ENCODE results near the gene CHADL. TPM values are rescaled to one million over a fixed set of nuclear protein-coding genes. Genes with fewer than 3 reads are reported as not detected.

CHADL gene
- total RNA-seq, 1 experiment from 2014 or later, result 0.46 TPM

GRCh38 chr22:41230401-41230785, 10.3 kb downstream of the CHADL start:
- no peak for DNase-seq (ENCODE audit: low read depth)

DNA sequence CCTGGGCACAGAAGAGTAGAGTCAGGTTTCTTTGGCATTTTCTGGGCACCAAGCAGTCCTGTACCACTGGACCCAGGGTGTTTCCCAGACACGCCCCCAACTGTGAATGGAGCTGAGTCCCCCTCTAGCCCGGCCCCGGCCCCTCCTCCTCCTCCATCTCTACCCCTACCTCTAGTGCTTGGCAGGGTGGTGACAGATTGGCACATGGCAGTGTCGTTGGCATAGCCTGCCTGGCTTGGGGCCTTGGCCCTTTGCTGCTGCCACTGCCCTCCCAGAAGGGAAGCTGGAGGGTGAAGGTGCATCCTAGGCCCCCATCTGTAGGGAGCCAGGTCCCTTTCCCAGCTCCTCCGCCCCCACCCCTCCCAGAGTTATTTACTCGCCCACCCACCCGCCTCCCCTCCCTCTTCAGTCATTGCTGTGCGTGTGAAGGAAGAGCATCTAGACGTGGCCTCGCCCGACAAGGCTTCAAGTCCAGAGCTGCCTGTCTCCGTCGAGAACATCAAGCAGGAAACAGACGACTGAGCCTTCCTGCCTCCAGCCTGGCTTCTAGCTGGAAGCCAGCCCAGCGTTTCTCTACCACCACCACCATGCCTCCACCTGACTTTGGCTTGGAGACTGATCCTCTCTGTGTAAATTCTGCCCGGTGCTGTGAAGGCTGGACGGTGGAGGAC, 10.9 kb downstream of the CHADL start:
- no peak for DNase-seq (ENCODE audit: low read depth)

GRCh38 chr22:41229215-41229614, 11.5 kb downstream of the CHADL start:
- DNase-seq (ENCODE audit: low read depth), result no peak

- no peak for DNase-seq (ENCODE audit: low read depth)
Measured at GRCh38 chr22:41226723-41227655, 13.7 kb downstream of the CHADL start.

DNA sequence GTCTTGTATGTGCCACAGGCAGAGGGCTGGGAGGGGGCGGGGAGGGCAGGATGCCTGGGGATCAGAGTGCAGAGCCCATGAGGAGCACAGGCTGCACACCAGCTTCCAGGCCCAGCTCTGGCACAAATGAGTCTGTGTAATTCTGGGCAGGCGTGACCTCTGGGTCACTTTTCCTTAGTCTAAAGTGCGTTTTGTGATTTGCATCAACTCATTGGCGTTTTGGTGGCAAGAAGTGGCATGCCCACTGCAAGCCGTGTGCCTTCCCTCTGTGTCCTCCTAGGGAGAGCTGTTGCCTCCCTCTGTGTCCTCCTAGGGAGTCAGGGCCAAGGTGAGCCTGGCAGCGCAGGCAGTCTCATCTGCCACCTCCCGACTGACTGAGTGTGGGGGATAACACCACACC, 17.2 kb downstream of the CHADL start:
- no peak for DNase-seq (ENCODE audit: low read depth)

DNA sequence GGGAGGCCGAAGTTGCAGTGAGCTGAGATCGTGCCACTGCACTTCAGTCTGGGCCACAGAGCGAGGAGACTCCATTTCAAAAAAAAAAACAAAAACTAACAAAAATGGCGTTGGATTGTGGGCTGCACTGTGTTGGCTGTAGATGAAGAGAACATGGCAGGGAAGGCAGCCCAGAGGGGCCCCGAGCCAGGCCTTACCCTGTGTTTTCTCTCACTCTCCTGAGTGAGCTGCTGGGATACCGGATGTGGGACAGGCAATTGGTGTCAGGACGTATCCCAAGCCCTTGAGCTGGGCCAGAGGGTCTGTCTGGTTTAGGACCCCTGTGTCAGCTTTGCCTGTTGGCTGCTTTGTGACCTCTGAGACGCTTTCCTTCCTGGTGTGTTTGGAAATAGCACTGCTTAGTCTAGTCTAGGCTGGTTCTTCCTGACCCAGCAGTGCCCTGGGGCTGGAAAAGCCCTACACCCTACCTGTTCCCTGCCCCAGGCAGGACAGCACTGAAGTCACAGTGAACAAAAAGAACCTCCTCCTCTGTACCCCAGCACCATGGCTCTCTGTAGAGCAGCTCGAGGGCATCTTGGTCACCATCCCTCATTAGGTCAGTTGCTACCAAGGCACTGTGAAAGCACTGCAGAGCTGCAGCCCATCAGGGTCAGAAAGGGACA, 17.8 kb downstream of the CHADL start:
- DNase-seq (ENCODE audit: low read depth), result no peak

GRCh38 chr22:41217553-41218157, 23.1 kb downstream of the CHADL start:
- DNase-seq (ENCODE audit: low read depth), result no peak

GRCh38 chr22:41216984-41217383, 23.7 kb downstream of the CHADL start:
- no peak for DNase-seq (ENCODE audit: low read depth)

DNA sequence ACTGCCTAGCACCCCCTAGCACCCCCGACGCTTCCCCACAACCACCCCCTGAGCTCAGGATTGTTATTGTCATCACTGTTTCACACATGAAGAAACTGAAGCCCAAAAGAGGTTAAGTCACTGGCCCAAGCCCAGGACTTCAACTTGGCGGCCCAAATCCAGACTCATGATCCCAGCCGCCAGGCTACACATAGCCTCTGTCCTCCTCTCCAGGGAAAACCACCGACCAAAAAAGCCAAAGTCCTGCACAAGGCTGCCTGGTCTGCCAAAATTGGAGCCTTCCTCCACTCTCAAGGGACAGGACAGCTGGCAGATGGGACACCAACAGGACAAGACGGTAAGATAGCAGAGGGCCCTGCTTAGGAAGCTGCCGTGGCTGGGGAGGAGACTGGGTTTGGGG, 24.8 kb downstream of the CHADL start:
- DNase-seq (ENCODE audit: low read depth), result no peak

DNA sequence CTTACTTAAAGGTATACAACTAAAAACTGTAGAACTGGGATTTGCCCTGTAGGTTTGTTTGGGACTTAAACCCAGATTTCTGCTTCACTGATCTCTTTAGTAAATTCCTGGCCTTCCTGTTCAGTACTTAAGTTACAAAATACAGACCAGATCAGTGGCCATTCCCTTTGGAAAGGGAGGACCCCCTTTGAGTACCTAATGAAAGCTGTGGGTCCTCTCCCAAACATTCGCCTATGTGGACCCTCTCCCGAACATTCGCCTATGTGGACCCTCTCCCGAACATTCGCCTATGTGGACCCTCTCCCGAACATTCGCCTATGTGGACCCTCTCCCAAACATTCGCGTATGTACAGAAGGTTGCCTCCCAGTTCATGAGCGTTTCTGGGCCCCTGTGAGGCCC, 25.3 kb downstream of the CHADL start:
- no peak for DNase-seq (ENCODE audit: low read depth)

DNA sequence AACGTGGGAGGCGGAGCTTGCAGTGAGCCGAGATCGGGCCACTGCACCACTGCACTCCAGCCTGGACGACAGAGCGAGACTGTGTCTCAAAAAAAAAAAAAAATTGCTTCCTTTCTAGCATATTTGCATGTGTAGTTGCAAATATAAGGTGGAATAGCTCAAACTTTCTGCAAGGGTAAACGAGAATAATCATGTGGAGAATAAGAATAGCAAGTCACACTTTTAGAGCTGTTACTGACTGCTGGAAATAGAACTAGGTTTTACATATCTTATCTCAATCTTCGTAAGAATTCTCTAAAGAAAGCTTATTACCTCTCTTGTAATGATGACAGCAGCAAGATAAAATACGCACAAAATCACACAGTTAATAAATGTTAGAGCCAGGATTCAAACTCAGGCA, 34.0 kb downstream of the CHADL start:
- no peak for DNase-seq (ENCODE audit: low read depth)

GRCh38 chr22:41204992-41205900, 35.5 kb downstream of the CHADL start, which contains the start of gene L3MBTL2:
Gene L3MBTL2 (plus strand): TSS chr22:41205312. CDS start chr22:41205363, 51 bp downstream.
- DNase-seq (ENCODE audit: low read depth), result peak; percentile 98

DNA sequence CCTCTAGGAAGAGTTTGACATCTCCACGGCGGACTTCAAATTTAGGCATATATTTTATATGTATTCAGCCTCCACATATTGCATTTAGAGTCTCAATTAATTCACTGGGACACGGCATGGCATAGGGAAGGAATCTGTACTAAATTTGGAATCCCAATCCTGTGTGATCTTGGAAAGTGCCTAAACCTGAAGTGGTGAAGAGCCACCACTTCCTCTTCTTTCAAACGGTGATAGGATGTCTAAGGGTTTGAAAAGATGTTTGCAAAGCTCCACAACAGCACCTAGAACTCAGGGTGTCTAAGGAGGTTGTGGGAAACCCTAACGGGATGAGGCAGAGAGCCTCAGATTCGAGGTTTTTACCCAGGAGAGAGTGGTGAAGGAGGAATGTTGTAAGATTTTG, 36.7 kb downstream of the CHADL start:
- no peak for DNase-seq (ENCODE audit: low read depth)

DNA sequence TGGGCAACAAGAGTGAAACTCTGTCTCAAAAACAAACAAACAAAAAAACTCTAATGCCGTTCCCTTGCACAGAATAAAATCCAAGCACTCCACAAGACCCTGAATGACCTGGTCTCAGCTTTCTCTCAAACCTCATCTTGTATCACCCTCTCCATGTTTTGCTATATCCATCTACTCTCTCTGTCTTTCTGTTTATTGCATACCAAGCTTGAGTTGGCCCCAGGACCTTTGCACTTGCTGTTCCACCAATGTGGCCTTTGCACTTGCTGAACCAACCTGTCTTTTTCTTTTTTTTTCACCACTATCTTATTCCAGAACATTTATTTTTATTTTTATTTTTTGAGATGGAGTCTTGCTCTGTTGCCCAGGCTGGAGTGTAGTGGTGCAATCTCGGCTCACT, 37.6 kb downstream of the CHADL start:
- DNase-seq (ENCODE audit: low read depth), result no peak

- DNase-seq (ENCODE audit: low read depth), result no peak
Measured at GRCh38 chr22:41201141-41201540, 39.6 kb downstream of the CHADL start.

GRCh38 chr22:41198027-41198580, 42.6 kb downstream of the CHADL start:
- DNase-seq (ENCODE audit: low read depth), result peak; percentile 70

- DNase-seq (ENCODE audit: low read depth), result peak; percentile 86
Measured at GRCh38 chr22:41197038-41197972, 43.4 kb downstream of the CHADL start.

GRCh38 chr22:41193829-41194228, 46.9 kb downstream of the CHADL start:
- DNase-seq (ENCODE audit: low read depth), result no peak

- DNase-seq (ENCODE audit: low read depth), result no peak
Measured at GRCh38 chr22:41191467-41191866, 49.3 kb downstream of the CHADL start.

- no peak for DNase-seq (ENCODE audit: low read depth)
Measured at GRCh38 chr22:41184679-41185078, 56.1 kb downstream of the CHADL start.
